RPMI7951 (cell line): ENCODE data around the gene SLC35C1. TPM values are rescaled to one million over a fixed set of nuclear protein-coding genes. Genes with fewer than 3 reads are reported as not detected.
A peak's percentile ranks its signal among the peaks of the same experiment; 100 is the strongest.
"Not testable (repeated sequence)": the region's sequence is repeated elsewhere in the genome, so short reads cannot be mapped to it uniquely, and the experiment has no call there.

Experiments
- DNase-seq: peaks from one replicate; pipeline ENCODE4 v3.0.0-alpha.2; 2012; ENCODE audit warnings: low read depth
- total RNA-seq: library from RNA; depleted of rRNA; stranded (reverse); fragments of >200 nt; shearing (Covaris generic); gene quantifications from 2 replicates; pipeline ENCODE4 v1.2.3, GENCODE V29; 2014

Gene SLC35C1
- total RNA-seq, 1 experiment from 2014 or later, result 4.8 TPM

DNA sequence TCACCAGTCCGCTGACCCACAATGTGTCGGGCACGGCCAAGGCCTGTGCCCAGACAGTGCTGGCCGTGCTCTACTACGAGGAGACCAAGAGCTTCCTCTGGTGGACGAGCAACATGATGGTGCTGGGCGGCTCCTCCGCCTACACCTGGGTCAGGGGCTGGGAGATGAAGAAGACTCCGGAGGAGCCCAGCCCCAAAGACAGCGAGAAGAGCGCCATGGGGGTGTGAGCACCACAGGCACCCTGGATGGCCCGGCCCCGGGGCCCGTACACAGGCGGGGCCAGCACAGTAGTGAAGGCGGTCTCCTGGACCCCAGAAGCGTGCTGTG, 6.1 kb downstream of the SLC35C1 start:
- DNase-seq, result no peak

- no peak for DNase-seq
Measured at GRCh38 chr11:45811571-45812290, 6.8 kb downstream of the SLC35C1 start.

- DNase-seq, result no peak
Measured at GRCh38 chr11:45812581-45813548, 7.9 kb downstream of the SLC35C1 start.

DNA sequence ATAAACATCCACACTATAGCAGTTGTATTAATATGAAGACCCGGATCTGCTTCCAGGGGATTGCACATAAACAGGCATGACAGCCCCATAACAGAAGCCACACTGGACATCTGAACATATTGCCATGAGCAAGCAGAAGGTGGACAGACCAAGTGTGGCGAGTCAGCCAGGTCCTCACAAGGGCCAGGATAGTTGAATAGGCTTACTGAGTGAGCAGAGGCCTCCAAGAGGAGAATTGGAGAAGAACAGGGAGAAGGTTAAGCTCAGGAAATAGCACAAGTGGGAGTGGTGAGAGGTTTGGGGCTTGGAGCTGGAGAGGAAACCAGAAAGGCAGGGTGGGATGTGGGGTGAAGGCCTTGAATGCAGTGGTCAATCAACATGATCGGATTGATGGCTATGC, 10.8 kb downstream of the SLC35C1 start:
- DNase-seq, result peak; percentile 24

DNA sequence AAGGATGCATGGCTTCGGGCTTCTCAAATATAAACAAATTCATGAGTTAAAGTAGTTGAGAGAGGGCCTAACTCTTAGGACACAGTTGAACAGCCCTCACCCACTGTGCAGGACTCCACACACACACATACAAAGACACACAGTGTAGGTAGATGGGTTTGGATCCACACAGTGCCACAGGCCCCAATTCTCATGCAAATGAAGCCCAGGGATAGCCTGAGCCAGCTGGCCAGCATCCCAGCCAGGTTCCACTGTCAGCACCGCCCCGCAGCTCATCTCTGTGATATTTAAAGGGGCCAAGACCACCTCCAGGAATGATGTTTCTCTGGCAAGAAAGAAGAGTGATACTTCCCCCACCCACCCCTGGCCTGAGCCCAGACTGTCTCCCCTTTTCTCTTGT, 11.7 kb downstream of the SLC35C1 start:
- no peak for DNase-seq

DNA sequence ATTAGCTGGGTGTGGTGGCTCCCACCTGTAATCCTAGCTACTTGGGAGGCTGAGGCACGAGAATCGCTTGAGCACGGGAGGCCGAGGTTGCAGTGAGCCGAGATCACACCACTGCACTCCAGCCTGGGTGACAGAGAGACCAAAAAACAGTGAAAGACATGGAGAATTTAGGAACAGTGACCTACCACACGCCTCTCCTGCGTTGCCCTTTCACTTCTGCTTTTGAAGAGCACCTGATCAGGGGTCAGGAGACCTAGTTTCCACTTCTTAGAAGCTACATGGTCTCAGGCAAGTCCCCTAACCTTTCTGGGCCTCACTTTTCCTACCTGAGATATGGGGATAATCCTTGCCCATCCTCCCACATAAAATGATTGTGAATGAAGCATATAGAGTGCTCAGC, 12.2 kb downstream of the SLC35C1 start:
- DNase-seq, result no peak

- no peak for DNase-seq
Measured at GRCh38 chr11:45818961-45819605, 14.1 kb downstream of the SLC35C1 start.

DNA sequence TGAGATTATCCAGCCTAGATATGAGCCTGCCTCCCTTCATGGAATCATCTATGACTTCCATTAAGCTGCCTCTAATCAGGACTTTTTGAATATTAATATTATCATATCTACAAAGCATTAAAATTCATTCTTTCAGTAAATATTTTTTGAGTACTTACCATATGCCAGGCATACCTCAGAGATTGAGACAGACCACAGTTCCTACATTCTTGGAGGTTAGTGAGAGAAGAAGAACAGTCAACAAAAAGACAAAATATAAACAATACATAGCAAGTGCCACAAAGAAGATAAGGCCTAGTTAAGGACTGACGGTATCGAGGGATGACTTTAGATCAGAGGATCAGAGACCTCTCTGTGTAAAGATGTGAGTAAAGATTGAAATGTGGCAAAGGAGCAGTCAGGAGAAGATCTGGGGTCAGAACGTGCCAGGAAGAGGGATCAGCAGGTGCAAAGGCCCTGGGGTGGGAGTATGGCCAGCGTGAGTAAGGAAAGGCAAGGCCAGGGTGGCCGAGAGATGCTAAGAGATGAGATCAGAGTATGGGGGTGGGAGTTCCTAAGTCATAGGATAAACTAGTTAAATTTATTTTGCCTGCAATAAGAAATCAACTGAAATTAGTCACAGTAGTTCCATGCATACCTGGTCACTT, 15.4 kb downstream of the SLC35C1 start:
- DNase-seq, result no peak

DNA sequence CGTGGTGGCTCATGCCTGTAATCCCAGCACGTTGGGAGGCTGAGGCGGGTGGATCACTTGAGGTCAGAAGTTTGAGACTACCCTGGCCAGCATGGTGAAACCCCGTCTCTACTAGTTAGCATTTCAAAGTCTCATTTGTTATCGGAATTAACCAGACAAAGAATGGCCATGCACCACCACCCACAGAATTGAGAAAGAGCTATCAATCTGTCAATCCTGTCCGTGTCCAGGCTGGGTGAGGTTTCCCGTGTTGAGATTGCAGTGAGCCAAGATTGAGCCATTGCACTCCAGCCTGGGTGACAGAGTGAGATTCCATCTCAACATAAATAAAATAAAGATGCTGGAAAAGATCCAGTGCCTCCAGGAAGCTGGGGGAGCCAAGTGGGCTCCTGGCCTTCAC, 21.5 kb downstream of the SLC35C1 start:
- DNase-seq, result not testable (repeated sequence)

- DNase-seq, result no peak
Measured at GRCh38 chr11:45827123-45827522, 22.2 kb downstream of the SLC35C1 start.

- peak; percentile 26 for DNase-seq
Measured at GRCh38 chr11:45828996-45829395, 24.0 kb downstream of the SLC35C1 start.

DNA sequence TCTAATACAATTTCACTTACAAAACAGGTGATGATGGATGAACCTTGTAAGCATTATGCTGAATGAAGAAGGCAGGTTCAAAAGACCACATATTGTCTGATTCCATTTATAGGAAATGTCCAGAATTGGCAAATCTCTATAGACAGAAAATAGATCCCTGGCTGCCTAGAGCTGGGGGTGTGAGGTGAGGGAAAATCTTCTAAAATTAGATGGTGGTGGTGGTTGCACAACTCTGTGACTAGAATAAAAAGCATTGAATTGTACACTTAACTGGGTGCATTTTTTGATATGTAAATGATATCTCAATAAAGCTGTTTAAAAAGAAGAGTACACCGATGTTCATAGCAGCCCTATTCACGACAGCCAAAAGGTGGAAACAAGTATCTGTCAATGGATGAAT, 25.6 kb downstream of the SLC35C1 start:
- DNase-seq, result no peak

- DNase-seq, result no peak
Measured at GRCh38 chr11:45832811-45833441, 28.0 kb downstream of the SLC35C1 start.

- no peak for DNase-seq
Measured at GRCh38 chr11:45833761-45834160, 28.8 kb downstream of the SLC35C1 start.

GRCh38 chr11:45834298-45834756, 29.4 kb downstream of the SLC35C1 start:
- DNase-seq, result no peak

DNA sequence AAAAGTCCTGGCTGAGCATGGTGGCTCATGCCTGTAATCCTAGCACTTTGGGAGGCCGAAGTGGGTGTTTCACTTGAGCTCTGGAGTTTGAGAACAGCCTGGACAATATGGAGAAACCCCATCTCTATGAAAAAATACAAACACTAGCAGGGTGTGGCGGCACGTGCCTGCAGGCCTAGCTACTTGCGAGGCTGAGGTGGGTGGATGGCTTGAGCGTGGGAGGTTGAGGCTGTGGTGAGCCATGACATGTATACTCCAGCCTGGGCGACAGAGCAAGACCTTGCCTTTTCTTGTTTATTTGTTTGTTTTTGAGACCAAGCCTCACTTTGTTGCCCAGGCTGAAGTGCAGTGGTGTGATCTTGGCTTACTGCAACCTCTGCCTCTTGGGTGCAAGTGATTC, 34.3 kb downstream of the SLC35C1 start:
- DNase-seq, result no peak

DNA sequence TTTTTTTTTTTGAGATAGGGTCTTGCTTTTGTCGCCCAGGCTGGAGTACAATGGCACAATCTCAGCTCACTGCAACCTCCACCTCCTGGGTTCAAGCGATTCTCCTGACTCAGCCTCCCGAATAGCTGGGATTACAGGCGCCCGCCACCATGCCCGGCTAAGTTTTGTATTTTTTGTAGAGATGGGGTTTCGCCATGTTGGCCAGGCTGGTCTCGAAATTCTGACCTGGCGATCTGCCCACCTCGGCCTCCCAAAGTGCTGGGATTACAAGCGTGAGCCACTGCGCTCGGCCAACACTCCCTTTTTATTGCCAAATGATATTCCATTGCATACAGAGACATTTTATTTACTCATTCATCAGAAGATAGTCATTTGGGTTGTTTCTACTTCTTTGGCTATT, 35.3 kb downstream of the SLC35C1 start:
- DNase-seq, result not testable (repeated sequence)

DNA sequence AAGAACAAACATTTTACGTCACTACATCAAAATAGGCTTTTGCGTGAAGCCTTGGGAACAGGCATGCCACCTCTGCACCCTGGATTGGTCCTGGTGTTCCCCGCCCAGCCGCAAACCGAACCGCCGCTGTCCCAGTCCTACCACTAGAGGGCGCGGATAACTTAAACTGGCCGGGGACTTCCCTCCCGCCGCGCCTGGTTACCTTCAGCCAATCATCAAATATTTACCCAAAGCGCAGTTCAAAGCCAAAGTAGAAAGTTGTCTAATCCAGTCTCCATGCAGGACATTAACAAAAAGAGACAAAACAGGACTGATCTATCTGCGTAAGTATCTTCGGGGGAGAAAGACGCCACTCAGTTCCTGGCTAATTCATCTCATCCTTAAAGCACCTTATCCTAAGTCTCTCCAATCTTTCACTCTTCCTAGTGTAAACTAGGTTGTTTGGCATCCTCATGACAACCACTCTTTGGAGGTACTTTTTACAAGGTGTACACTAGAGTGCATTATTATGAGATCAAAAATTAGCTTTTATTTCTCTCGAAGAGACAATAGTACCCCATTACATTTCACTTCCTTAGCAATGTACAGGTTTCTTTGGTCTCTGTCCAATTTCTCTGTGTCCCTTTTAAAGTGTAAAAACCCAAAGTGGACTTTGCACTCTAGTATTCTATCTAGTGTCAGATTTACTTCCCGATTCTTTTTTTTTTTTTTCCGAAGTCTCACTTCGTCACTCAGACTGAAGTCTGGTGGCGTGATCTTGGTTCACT, 38.4 kb downstream of the SLC35C1 start:
- DNase-seq, result peak; percentile 81

GRCh38 chr11:45844822-45845578, 40.1 kb downstream of the SLC35C1 start:
- DNase-seq, result no peak

DNA sequence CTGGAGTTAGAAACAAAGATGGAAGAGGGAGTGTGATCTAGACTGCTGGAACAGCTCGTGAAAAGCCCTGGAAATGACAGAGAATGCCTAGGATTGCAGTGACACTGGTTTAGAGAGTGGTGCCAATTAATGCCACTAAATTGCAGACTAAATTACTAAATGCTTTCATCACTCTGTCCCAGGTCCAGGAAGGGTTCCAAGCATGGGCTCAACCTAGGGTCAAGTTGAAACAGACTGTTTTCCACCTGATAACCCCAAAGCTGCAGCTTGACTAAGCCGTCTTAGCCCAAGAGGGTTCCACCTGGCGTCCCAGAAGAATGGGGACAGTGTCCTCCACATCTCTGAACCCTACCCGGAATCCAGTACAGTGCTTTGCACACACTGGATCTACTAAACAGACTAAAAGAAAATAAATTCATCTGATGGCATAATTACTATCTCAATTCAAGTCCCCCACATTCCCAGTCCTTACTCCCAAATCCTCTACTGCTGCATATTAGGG, 41.3 kb downstream of the SLC35C1 start:
- DNase-seq, result no peak
